IPS-NIHi11 (cell line): ENCODE data around the gene ITSN1.
"Not testable (repeated sequence)": the region's sequence is repeated elsewhere in the genome, so short reads cannot be mapped to it uniquely, and the experiment has no call there.

Experiments used
- DNase-seq: peaks from one replicate; pipeline ENCODE4 v3.0.0; 2012; ENCODE audit warnings: mixed read lengths, low spot score

The ITSN1 gene

DNA sequence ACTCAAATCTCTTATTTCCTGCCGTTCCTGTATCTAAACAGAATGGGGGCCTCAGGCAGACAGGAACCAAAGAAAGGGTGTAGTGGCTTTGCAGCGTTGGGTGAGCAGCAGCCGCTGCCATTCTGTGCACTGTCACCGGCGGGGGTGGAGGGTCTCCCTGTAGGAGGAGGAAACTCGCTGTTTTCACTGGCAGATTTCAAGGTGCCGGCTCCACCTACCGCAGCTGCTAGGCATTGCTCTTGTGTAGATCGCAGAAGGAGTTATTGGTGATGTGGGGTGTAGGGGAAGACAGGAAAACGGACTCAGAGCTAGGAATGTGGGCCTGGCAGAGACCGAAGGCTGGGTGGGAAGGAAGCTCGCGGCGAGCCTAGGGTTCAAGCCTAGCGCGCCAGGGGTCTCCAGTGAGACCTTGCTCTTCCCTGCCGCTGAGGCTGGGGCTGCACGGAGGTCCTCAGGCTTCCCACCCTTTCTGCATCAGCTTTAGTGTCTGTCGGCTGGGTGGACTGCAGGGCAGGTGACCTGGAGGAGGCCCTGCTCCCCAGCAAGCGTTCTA lies 252.5 kb downstream of the ITSN1 start:
- DNase-seq = peak; percentile 84

DNA sequence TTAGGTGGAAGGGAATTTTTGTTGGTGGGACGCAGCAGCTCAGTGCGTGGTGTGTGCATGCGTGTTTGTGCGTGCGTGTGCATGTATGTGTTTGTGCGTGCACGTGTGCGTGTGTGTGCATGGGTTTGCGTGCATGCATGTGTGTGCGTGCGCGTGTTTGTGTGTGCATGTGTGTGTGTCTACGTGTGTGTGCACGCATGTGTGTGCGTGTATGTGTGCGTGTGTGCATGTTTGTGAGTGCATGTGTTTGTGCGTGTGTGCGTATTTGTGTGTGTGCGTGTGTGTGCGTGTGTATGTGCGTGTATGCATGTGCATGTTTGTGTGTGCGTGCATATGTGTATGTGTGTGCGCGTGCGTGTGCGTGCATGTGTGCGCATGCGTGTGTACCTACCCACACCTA lies 253.1 kb downstream of the ITSN1 start:
- no peak for DNase-seq

DNA sequence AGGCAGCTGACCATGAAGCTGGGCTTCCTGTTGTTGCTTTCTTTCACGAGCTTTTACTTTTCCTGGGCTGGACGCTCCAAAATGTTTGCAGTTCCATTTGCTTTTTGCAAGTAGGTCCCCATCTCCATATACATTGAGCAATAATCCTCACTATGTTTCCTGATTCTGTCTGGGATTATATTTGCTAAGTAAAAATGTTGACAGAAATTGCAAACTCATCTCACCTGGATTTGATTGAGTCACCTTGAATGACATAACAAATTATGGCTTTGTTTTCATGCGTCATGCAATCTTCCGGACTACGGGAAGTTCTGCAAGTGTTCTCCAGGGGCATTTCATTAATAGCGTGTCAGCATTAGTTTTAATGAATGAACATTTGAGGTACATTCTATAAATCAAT lies 254.4 kb downstream of the ITSN1 start:
- DNase-seq = no peak

GRCh38 chr21:33897098-33897497 lies 254.8 kb downstream of the ITSN1 start:
- DNase-seq = no peak

DNA sequence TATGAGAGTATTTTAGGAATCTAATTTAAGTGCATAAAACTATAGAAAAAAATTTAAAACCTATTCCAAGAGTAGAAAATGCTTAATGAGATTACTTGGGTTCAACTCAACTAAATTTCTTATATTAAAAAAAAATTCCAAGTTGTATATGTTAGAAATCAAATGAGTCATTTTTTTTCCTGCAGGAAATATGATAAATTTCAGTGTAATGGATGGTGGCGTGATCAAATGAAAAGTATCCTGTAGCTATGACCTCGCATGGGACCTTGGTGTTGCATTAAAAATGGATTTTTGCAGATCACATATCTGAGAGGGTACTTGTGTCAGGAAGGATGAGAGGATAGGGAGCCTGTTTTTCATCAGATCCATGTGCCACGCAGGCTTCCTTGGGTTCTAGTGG lies 255.4 kb downstream of the ITSN1 start:
- DNase-seq = no peak

GRCh38 chr21:33898586-33898985 lies 256.3 kb downstream of the ITSN1 start:
- DNase-seq = no peak

- DNase-seq = no peak
These were observed 256.9 kb downstream of the ITSN1 start for GRCh38 chr21:33899199-33899598.

DNA sequence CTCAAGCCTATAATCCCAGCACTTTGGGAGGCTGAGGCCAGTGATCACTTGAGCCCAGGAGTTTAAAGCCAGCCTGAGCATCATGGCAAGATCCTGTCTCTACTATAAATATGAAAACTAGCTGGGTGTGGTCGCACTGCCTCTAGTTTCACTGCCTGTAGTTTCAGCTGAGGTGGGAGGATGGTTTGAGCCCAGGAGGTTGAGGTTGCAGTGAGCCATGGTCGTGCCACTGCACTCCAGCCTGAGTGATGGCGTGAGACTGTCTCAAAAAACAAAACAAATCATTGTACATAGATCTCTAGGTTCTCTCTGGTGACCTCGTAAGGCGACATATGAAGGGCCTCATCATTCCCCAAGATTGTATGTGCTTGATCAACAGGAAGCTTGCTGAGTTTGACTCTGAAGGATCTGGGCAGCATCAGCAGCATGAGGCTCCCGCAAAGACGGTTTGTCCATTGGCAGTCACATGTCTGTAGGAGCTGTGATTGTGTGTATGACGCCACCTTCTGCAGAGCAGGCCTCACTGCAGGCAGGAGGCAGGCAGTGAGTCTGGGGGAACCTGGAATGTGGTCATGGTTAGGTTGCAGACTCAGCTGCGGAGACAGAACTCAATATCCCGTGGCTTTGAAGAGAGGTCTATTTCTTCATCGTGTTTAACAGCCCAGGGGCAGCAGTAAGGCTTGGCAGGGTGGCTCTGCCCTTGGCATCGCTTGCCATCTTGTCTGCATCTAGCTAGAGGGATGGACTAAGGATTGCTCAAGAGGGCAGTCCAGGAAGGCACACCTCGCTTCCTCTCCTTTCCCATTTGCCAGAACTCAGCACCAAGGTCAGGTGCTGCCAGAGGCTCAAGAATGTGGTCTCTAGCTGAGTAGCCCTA lies 259.3 kb downstream of the ITSN1 start:
- peak; percentile 68 for DNase-seq

GRCh38 chr21:33902349-33902748 lies 260.0 kb downstream of the ITSN1 start:
- no peak for DNase-seq

GRCh38 chr21:33904041-33904440 lies 261.7 kb downstream of the ITSN1 start:
- no peak for DNase-seq

GRCh38 chr21:33908760-33909159 lies 266.5 kb downstream of the ITSN1 start:
- DNase-seq = no peak

DNA sequence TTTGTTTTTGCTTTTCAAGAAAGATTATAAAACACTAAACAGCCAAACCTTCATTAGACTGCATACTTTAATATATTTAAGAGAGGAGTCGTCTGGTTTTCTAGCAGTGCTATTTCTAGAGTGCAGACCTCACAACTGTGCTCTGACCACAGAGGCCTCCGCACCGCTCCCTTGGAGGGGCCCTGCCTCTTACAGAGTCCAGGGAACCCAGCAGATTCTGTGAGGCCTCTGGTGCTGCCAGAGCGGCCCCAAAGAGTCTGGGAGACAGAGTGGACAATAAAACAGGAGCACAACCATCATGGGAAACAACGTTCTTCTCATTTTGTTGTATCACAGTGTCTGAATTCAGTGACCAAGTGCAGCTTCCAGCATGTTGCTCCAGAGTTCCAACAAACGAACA lies 267.5 kb downstream of the ITSN1 start:
- no peak for DNase-seq

DNA sequence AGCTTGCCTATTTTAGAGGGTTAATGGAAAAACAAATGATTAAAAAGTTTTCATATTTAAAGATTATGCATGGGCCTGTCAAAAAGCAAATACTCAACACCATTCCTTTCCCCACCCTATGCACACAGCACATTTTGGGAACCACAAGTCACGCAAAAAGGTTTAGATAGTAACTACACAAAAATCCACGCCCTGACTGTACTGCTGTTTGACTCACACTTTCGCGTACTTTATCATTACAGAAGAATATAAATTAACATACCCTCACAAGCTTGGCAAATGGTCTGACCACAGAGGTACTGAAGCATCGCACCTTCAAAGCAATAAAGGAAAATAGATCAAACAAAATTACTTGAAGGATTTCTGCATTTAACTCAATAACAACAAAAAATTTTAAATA lies 271.9 kb downstream of the ITSN1 start:
- DNase-seq = no peak

- peak; percentile 94 for DNase-seq
These were observed 273.3 kb downstream of the ITSN1 start, which contains the start of gene ATP5PO for GRCh38 chr21:33915368-33916199. TSS of gene ATP5PO (minus strand) at chr21:33915804. CDS start at chr21:33915763, 41 bp downstream.

DNA sequence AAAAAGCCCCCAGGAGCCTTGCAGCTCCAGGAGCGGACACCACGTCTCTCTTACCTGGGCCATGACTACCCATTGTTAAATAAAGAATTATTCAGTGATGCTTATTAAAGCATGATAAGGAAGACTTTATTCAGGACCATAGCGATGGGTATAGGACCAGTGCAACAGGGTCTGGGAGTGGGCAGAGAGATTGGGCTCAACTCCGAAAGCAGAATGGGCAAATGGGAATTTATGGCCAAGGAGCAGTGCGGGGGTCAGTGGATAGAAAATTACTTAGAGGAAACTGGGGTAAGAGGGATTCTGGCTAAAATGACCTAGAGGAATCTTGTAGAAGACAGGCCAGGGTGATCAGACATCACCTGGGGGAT lies 273.9 kb downstream of the ITSN1 start:
- no peak for DNase-seq

GRCh38 chr21:33917421-33917820 lies 275.1 kb downstream of the ITSN1 start:
- no peak for DNase-seq

- DNase-seq = peak; percentile 89
These were observed 281.9 kb downstream of the ITSN1 start for GRCh38 chr21:33924079-33924765.

- DNase-seq = no peak
These were observed 282.4 kb downstream of the ITSN1 start for GRCh38 chr21:33924766-33925100.

DNA sequence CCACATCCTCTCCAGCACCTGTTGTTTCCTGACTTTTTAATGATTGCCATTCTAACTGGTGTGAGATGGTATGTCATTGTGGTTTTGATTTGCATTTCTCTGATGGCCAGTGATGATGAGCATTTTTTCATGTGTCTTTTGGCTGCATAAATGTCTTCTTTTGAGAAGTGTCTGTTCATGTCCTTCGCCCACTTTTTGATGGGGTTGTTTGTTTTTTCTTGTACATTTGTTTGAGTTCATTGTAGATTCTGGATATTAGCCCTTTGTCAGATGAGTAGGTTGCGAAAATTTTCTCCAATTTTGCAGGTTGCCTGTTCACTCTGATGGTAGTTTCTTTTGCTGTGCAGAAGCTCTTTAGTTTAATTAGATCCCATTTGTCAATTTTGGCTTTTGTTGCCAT lies 283.9 kb downstream of the ITSN1 start:
- DNase-seq = not testable (repeated sequence)

- DNase-seq = not testable (repeated sequence)
These were observed 288.9 kb downstream of the ITSN1 start for GRCh38 chr21:33931052-33931798.

GRCh38 chr21:33931799-33932390 lies 289.6 kb downstream of the ITSN1 start:
- no peak for DNase-seq
